Measurements from ENCODE around the gene C2orf68.

GRCh38 chr2:85598594-85599340 lies 13.1 kb downstream of the C2orf68 start:
- TF ChIP-seq ZNF19 (tag by site-specific recombination; IDR thresholded peaks at IDR 0.05; ENCODE audit: low read depth) (no peak), CTCF (tag by site-specific recombination; IDR thresholded peaks at IDR 0.05) (no peak), YY1 (tag by site-specific recombination; IDR thresholded peaks at IDR 0.05) (no peak), ZNF23 (tag by site-specific recombination; IDR thresholded peaks at IDR 0.05; ENCODE audit: borderline replicate concordance) (no peak), ZIC2 (tag by site-specific recombination; IDR thresholded peaks at IDR 0.05) (no peak), BCL11A (tag by site-specific recombination; IDR thresholded peaks at IDR 0.05; ENCODE audit: low read depth) (no peak), ZNF248 (tag by site-specific recombination; IDR thresholded peaks at IDR 0.05) (no peak), ZFP69B (tag by site-specific recombination; IDR thresholded peaks at IDR 0.05) (no peak), TCF7L2 (IDR thresholded peaks at IDR 0.05; ENCODE audit: borderline replicate concordance, low read depth, low read length) (no peak)
- TF ChIP-seq, protein P1, sequence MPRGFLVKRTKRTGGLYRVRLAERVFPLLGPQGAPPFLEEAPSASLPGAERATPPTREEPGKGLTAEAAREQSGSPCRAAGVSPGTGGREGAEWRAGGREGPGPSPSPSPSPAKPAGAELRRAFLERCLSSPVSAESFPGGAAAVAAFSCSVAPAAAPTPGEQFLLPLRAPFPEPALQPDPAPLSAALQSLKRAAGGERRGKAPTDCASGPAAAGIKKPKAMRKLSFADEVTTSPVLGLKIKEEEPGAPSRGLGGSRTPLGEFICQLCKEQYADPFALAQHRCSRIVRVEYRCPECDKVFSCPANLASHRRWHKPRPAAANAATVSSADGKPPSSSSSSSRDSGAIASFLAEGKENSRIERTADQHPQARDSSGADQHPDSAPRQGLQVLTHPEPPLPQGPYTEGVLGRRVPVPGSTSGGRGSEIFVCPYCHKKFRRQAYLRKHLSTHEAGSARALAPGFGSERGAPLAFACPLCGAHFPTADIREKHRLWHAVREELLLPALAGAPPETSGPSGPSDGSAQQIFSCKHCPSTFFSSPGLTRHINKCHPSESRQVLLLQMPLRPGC (tag by site-specific recombination; IDR thresholded peaks at IDR 0.05), result no peak
- TF ChIP-seq, protein P2, sequence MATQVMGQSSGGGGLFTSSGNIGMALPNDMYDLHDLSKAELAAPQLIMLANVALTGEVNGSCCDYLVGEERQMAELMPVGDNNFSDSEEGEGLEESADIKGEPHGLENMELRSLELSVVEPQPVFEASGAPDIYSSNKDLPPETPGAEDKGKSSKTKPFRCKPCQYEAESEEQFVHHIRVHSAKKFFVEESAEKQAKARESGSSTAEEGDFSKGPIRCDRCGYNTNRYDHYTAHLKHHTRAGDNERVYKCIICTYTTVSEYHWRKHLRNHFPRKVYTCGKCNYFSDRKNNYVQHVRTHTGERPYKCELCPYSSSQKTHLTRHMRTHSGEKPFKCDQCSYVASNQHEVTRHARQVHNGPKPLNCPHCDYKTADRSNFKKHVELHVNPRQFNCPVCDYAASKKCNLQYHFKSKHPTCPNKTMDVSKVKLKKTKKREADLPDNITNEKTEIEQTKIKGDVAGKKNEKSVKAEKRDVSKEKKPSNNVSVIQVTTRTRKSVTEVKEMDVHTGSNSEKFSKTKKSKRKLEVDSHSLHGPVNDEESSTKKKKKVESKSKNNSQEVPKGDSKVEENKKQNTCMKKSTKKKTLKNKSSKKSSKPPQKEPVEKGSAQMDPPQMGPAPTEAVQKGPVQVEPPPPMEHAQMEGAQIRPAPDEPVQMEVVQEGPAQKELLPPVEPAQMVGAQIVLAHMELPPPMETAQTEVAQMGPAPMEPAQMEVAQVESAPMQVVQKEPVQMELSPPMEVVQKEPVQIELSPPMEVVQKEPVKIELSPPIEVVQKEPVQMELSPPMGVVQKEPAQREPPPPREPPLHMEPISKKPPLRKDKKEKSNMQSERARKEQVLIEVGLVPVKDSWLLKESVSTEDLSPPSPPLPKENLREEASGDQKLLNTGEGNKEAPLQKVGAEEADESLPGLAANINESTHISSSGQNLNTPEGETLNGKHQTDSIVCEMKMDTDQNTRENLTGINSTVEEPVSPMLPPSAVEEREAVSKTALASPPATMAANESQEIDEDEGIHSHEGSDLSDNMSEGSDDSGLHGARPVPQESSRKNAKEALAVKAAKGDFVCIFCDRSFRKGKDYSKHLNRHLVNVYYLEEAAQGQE (tag by site-specific recombination; IDR thresholded peaks at IDR 0.05), result no peak
- TF ChIP-seq, protein P3, sequence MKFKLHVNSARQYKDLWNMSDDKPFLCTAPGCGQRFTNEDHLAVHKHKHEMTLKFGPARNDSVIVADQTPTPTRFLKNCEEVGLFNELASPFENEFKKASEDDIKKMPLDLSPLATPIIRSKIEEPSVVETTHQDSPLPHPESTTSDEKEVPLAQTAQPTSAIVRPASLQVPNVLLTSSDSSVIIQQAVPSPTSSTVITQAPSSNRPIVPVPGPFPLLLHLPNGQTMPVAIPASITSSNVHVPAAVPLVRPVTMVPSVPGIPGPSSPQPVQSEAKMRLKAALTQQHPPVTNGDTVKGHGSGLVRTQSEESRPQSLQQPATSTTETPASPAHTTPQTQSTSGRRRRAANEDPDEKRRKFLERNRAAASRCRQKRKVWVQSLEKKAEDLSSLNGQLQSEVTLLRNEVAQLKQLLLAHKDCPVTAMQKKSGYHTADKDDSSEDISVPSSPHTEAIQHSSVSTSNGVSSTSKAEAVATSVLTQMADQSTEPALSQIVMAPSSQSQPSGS (tag by site-specific recombination; IDR thresholded peaks at IDR 0.05; ENCODE audit: low read depth), result no peak

All from HEK293 (cell line).